ENCODE data around the gene PRL. TPM values are rescaled to one million over a fixed set of nuclear protein-coding genes. Genes with fewer than 3 reads are reported as not detected.

Gene PRL
- total RNA-seq (not detected), polyA plus RNA-seq (not detected)

DNA sequence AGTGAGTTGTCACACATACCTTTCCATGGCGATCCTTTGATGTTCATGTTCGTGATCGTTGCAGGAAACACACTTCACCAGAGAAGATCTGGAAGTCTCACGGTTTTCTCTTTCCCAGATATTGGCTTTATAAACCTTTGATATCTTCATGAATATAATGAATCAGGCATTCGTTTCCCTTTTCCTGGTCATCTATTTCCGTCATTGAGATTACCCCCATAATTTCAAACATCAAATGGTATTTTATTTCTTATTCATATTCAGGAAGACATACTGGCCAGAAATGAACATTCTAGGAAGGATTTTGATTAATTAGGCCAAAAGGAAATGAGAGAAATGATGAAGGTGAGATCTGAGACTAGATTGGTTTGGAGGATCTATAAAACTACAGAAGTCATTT is at the start of gene PRL:
Gene PRL (minus strand): TSS at position 101 of the 400 bp plus-strand sequence. CDS start 54 bp downstream, at position 47.
- WGBS = 93% methylated on average over 6 of the region's 6 CpGs
- H3K4me3 ChIP-seq (ENCODE audit: low read depth, low read length) = no peak within 1 kb of the TSS
- H3K27ac ChIP-seq (ENCODE audit: low read depth) = no peak within 1 kb of the TSS
- no peak for DNase-seq (ENCODE audit: extremely low spot score)
- H3K4me1 ChIP-seq (ENCODE audit: insufficient read depth) = no peaks in the 10 kb centered on the region
- H3K36me3 ChIP-seq (ENCODE audit: insufficient read depth) = no peaks in the 10 kb centered on the region

DNA sequence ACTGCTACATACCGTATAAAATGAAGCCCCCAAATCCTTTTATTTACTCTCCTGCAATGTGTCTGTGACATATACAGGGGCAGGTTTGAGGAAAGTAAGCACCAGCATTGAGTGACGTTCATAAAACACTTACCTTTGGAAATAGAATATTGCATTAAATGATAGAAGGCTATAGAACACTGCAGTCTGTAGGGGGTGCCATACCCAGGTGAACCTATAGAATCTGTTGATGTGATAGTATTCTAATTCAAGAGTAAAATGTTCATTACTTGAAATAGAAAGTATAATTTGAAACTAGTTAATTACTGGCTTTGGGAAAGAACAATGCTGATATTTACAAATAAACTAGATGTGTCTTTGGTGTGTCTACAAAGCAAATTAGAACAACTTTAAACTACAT is 47.0 kb upstream of the PRL start:
- Histone ChIP-seq H3K4me1 (ENCODE audit: insufficient read depth) (no peaks in the 10 kb centered on the region), H3K4me3 (ENCODE audit: low read depth, low read length) (no peak overlapping the region), H3K36me3 (ENCODE audit: insufficient read depth) (no peaks in the 10 kb centered on the region), H3K27ac (ENCODE audit: low read depth) (no peak overlapping the region)
- WGBS = 92% methylated on average over 2 of the region's 2 CpGs
- no peak for DNase-seq (ENCODE audit: extremely low spot score)

DNA sequence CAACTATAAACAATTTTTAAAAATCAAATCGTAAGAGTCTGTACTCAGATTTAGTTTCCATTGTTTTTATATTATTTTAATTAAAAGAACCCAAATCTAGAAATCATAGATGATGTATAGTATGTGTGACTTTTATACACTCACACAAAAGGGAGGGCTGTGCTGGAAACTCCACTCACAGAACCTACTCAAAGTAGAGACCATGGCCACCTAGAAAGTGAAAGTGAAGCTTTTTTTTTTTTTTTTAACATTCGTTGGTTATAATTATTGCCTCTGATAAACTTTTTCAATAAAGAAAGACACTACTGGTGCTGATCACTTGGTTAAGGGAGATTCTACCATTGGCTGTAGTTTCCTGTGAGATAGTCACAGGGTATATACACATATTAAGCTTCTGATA is 37.9 kb upstream of the PRL start:
- Histone ChIP-seq H3K4me3 (ENCODE audit: low read depth, low read length) (no peak overlapping the region), H3K36me3 (ENCODE audit: insufficient read depth) (no peaks in the 10 kb centered on the region), H3K4me1 (ENCODE audit: insufficient read depth) (no peaks in the 10 kb centered on the region), H3K27ac (ENCODE audit: low read depth) (no peak overlapping the region)
- 76% methylated on average over 2 of the region's 2 CpGs for WGBS
- no peak for DNase-seq (ENCODE audit: extremely low spot score)

DNA sequence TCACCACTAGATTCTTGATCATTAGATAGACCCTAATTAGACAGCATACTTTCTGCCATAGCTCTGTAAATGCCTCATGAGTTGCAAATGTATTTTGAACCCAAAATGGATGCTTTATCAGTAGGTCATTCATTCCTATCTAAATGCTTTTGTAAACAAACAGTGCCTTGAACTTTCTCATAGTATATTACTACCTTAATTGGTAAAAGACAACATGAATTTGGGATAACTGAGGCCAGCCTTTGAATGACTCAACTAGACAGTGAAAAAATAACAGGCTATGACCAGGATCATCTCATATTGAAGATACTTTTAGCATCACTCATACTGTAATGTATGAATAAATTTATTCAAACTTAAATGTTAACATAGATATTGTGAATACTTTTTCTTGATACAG is 37.0 kb upstream of the PRL start:
- Histone ChIP-seq H3K4me1 (ENCODE audit: insufficient read depth) (no peaks in the 10 kb centered on the region), H3K36me3 (ENCODE audit: insufficient read depth) (no peaks in the 10 kb centered on the region), H3K4me3 (ENCODE audit: low read depth, low read length) (no peak overlapping the region), H3K27ac (ENCODE audit: low read depth) (no peak overlapping the region)
- DNase-seq (ENCODE audit: extremely low spot score) = no peak

DNA sequence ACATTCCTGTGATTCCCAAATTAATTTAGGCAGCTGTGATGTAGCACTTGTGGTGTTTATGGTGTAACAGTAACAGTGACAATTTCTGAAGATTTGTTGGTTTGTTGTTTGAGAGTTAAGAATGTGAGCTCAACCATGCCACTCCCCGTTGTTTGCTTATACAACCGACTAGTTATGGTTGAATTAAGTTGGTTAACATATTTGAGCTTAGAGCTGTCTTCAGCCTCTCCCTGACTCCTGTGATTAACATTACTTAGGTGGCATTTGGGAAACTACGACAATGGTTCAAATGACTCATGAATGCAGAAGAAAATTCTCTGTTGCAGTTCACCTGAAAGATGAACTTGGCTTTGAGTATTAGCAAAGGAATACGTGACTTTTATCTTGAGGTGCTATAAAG is 35.9 kb upstream of the PRL start:
- DNase-seq (ENCODE audit: extremely low spot score) = no peak
- no peak overlapping the region for H3K4me3 ChIP-seq (ENCODE audit: low read depth, low read length)
- H3K27ac ChIP-seq (ENCODE audit: low read depth) = no peak overlapping the region
- 77% methylated on average over 4 of the region's 4 CpGs for WGBS
- H3K36me3 ChIP-seq (ENCODE audit: insufficient read depth) = no peaks in the 10 kb centered on the region
- no peaks in the 10 kb centered on the region for H3K4me1 ChIP-seq (ENCODE audit: insufficient read depth)

DNA sequence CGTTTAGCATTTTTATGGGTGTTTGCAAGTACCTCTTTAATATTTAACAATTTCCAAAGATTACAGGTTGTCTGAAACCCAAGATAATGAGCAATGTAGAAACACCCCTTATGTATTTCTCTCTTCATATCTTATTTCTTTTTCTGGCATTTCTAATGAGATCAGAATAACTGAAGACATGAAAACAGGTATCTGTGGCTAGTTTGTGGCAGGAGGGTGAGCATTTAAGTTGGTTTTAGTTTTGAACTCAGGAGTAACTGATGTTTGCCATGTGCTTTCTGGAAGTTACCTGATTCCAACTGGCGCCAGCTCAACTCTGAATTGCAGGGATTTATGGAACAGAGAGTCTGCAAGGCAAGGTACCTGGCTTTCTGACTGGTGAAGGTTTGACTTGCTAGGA is 35.4 kb upstream of the PRL start:
- Histone ChIP-seq H3K4me1 (ENCODE audit: insufficient read depth) (no peaks in the 10 kb centered on the region), H3K36me3 (ENCODE audit: insufficient read depth) (no peaks in the 10 kb centered on the region), H3K4me3 (ENCODE audit: low read depth, low read length) (no peak overlapping the region), H3K27ac (ENCODE audit: low read depth) (no peak overlapping the region)
- WGBS = 95% methylated on average over 2 of the region's 2 CpGs
- no peak for DNase-seq (ENCODE audit: extremely low spot score)

DNA sequence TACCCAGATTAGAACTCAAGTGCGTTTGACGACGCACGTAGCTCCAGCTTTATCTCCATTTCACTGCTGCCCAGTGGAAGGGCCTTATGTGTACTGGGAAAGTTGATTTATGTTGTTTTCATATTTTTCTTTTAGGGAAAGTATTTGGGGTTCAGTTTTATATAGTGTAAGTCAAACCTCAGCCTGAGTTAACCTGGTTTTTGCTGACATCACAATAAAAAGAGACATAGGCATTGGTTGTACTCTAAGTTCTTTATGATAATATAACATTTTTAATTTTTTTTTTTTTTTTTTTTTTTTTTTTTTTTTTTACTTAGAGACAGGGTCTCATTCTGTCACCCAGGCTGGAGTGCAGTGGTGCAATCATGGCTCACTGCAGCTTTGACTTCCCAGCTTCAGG is 34.1 kb upstream of the PRL start:
- H3K27ac ChIP-seq (ENCODE audit: low read depth) = no peak overlapping the region
- H3K4me1 ChIP-seq (ENCODE audit: insufficient read depth) = no peaks in the 10 kb centered on the region
- WGBS = 98% methylated on average over 4 of the region's 4 CpGs
- H3K4me3 ChIP-seq (ENCODE audit: low read depth, low read length) = no peak overlapping the region
- H3K36me3 ChIP-seq (ENCODE audit: insufficient read depth) = no peaks in the 10 kb centered on the region
- DNase-seq (ENCODE audit: extremely low spot score) = no peak

DNA sequence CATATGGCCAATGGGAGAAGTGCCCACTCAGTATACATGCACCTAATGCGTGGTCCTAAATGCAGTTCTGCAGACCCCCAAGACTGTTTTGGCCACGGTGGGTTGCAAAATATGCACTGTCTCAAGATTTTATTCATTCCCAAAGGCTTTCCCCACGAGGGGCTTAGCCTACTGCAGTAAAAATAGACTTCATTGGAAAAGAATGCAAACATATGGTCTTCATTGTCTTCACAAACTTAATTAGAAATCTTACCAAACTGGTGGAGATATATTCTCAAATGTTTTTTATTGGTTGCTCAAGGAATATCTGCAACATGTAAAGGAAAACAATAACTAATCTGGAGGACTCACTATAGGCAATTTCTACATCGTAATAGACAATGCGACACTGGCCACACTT is 31.6 kb upstream of the PRL start:
- DNase-seq (ENCODE audit: extremely low spot score) = no peak
- WGBS = 64% methylated on average over 5 of the region's 5 CpGs
- H3K36me3 ChIP-seq (ENCODE audit: insufficient read depth) = no peaks in the 10 kb centered on the region
- no peak overlapping the region for H3K27ac ChIP-seq (ENCODE audit: low read depth)
- no peak overlapping the region for H3K4me3 ChIP-seq (ENCODE audit: low read depth, low read length)
- H3K4me1 ChIP-seq (ENCODE audit: insufficient read depth) = no peaks in the 10 kb centered on the region

DNA sequence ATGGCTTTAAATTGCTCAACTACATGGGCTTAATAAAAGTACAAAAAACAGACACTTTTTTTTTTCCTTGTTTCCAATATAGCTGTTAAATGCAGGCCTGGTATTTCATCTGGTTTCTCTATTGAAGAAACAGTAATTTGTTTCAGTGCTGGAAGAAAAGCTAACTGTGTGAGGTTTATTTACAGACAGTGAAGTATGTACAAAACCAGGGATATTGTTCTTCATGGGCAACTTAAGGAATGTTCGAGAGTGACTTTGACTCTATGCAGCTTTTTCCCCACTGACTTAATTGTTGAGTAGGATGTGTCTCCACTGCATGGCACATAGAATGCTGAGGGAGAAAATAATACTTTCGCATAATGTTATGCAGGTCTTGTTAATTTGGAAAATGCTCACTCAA is 31.0 kb upstream of the PRL start:
- no peak for DNase-seq (ENCODE audit: extremely low spot score)
- H3K4me1 ChIP-seq (ENCODE audit: insufficient read depth) = no peaks in the 10 kb centered on the region
- no peaks in the 10 kb centered on the region for H3K36me3 ChIP-seq (ENCODE audit: insufficient read depth)
- no peak overlapping the region for H3K4me3 ChIP-seq (ENCODE audit: low read depth, low read length)
- 86% methylated on average over 2 of the region's 2 CpGs for WGBS
- no peak overlapping the region for H3K27ac ChIP-seq (ENCODE audit: low read depth)

DNA sequence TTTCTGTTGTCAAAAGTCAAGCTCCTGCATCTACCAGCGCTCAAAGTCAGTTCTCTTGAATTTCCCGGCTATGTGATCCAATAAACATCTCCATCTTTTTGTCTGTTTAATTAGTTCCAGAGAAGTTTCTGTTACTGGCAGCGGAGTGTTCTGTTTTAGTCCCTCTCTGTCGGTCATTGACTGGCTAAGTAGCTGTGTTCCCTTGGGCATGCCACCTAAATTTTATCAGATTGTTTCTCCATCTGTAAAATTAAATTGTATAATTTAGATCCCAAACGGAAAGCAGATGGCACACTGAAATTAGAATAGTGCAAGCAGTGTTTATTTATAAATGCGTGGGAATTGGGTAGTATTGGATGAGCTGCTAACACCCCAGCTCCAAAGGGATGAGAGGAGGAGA is 29.7 kb upstream of the PRL start:
- no peak for DNase-seq (ENCODE audit: extremely low spot score)
- Histone ChIP-seq H3K27ac (ENCODE audit: low read depth) (no peak overlapping the region), H3K4me3 (ENCODE audit: low read depth, low read length) (no peak overlapping the region), H3K4me1 (ENCODE audit: insufficient read depth) (no peaks in the 10 kb centered on the region), H3K36me3 (ENCODE audit: insufficient read depth) (no peaks in the 10 kb centered on the region)
- WGBS = 80% methylated on average over 6 of the region's 6 CpGs

DNA sequence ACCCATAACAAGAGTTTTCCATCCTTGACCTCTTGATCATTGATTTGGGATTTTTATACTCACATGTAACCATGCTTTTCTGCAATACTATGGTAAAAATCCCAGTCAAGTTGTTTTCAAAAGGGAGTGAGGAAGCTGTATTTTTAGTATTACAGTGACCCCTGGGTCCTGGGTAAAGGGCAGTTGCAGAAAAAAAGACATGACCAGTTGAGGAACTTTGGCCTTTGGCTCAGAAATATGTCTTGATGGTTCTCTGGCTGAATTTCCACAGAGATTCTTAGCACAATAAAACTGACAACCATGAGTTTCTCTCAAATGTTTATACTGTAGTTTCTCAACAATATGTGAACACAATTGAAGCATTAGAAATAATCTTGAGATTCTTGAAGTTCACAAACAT is 28.6 kb upstream of the PRL start:
- no peak for DNase-seq (ENCODE audit: extremely low spot score)
- H3K36me3 ChIP-seq (ENCODE audit: insufficient read depth) = no peaks in the 10 kb centered on the region
- no peak overlapping the region for H3K4me3 ChIP-seq (ENCODE audit: low read depth, low read length)
- no peak overlapping the region for H3K27ac ChIP-seq (ENCODE audit: low read depth)
- H3K4me1 ChIP-seq (ENCODE audit: insufficient read depth) = no peaks in the 10 kb centered on the region

DNA sequence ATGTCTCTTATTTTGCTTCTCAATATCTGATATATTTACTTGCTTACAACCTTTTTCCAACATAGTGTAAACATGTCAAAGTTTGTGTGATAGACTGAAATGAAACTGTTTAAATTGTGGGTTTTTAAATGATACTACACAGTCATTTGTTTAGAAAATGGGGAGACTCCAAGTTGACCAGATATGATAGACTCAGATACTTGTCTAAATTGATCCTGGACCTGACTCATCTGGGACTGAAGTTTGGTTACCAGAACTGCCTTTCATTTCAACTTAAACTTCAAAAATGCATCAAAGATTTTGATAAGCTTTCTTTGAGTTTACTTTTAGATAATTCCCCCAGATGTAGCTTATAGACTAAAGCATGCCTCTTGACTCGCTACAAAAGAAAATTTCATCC is 27.0 kb upstream of the PRL start:
- H3K4me3 ChIP-seq (ENCODE audit: low read depth, low read length) = no peak overlapping the region
- H3K36me3 ChIP-seq (ENCODE audit: insufficient read depth) = no peaks in the 10 kb centered on the region
- DNase-seq (ENCODE audit: extremely low spot score) = no peak
- no peak overlapping the region for H3K27ac ChIP-seq (ENCODE audit: low read depth)
- no peaks in the 10 kb centered on the region for H3K4me1 ChIP-seq (ENCODE audit: insufficient read depth)
- WGBS = 96% methylated on average over 1 of the region's 1 CpG

DNA sequence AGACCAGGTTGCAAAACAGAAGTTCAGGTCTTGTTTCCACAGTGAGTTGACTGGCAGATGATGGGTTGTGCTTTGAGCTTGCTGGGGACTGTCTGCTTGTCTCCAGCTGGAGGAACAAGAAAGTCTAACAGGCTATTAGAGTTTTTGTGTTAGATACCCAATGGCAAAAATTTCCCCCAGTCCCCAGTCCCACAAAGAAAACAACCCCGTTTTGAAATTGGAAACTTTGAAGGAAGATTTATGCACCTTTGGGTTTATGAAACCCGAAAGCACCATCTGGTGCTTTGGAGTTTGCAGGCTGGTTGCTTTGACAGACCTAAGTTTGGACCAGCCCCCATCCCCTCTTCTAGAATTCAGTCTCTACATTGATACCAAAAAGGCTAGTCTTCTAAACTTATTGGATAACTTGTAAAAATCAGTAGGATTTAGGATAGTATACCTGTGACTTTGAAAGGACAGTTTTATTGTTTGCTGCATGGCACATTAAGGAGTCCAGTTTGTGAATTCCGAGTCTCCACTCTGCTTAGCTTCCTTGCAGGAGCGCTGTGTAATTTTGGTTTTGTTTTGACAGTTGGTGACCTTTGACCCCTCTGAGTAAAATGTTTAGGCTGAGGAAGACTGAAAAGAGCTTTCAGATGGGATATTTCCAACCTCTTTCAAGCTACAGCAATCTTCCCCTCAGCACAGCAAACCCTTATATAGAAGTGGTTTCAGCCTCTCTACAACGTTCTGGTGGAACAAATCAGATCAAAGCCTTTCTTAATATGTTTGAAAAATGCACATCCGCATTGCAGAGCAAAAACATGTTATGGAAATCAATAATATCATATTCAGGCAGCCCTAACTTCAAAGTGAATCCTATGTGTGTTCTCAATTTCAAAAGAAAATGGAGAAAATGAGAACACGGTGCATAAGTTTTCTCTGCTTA is 25.5 kb upstream of the PRL start:
- 57% methylated on average over 7 of the region's 7 CpGs for WGBS
- Histone ChIP-seq H3K4me1 (ENCODE audit: insufficient read depth) (no peaks in the 10 kb centered on the region), H3K4me3 (ENCODE audit: low read depth, low read length) (no peak overlapping the region), H3K27ac (ENCODE audit: low read depth) (no peak overlapping the region), H3K36me3 (ENCODE audit: insufficient read depth) (no peaks in the 10 kb centered on the region)
- DNase-seq (ENCODE audit: extremely low spot score) = no peak

DNA sequence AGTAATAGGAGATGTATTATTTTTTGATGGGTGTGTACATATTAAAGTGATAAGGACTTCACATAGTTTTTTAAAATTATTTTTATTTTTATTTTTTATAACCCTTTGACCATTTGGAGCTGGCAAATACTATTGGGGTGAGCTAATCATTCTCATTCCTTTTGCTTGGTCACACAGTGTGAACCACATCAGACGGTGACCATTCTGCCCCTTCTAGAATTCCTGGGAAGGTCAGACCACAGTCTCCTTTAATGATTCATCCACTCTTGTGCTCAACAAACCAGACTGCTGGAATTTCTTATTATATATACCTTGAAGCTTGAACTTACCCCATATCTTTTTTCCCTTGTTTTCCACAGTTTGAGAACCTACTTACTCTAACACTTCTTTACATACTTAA is 23.9 kb upstream of the PRL start:
- H3K4me3 ChIP-seq (ENCODE audit: low read depth, low read length) = no peak overlapping the region
- DNase-seq (ENCODE audit: extremely low spot score) = no peak
- H3K36me3 ChIP-seq (ENCODE audit: insufficient read depth) = no peaks in the 10 kb centered on the region
- 59% methylated on average over 1 of the region's 1 CpG for WGBS
- H3K27ac ChIP-seq (ENCODE audit: low read depth) = no peak overlapping the region
- no peaks in the 10 kb centered on the region for H3K4me1 ChIP-seq (ENCODE audit: insufficient read depth)

DNA sequence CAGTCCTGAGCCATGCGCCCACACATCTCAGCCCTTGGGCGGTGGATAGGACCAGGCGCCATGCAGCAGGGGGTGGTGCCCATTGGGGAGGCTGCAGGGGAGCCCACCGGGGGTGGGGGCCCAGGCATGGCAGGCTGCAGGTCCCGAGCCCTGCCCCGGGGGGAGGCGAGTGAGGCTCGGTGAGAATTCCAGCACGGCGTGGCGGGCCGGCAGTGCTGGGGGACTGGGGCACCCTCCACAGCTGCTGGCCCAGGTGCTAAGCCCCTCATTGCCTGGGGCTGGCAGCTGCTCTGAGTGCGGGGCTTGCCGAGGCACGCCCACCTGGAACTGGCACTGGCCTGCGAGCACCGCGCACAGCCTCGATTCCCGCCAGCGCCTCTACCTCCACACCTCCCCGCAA is 21.6 kb upstream of the PRL start:
- H3K36me3 ChIP-seq (ENCODE audit: insufficient read depth) = no peaks in the 10 kb centered on the region
- H3K27ac ChIP-seq (ENCODE audit: low read depth) = no peak overlapping the region
- H3K4me1 ChIP-seq (ENCODE audit: insufficient read depth) = no peaks in the 10 kb centered on the region
- no peak for DNase-seq (ENCODE audit: extremely low spot score)
- H3K4me3 ChIP-seq (ENCODE audit: low read depth, low read length) = no peak overlapping the region
- 90% methylated on average over 22 of the region's 22 CpGs for WGBS

Data from urinary bladder (tissue), 4 donors.